ENCODE results near the gene BCAS4.

DNA sequence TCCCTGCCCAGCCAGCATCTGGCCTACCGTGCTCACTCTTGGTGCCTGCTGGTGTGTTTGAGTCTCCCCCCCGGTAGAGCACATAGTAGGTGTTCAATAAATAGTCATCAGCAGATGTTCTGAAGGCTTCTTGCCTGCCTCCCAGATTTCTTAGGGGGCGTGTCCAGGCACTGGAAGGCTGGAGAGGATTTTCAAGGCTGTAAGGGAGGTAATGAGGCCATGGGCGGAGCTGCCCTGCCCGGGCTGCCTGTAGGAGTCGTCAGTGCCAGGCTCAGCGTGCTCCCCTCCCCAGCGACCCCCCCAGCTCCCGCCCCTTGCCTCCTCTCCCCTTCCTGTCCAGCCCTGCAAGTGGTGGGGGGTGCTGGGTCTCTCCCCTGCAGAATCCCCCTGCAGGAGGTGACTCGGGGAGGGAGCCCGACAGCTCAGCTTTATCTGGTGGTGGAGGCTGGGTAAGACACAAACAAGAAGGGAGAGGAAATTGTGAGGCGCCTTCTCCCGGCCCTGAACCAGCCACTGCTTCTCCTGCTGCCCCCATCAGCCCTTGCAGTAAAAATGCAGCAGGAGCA lies 55.9 kb downstream of the BCAS4 start:
- no peak for TF ChIP-seq CTCF (IDR thresholded peaks at IDR 0.05)
- no peak for TF ChIP-seq POLR2A (IDR thresholded peaks at IDR 0.05)
- TF ChIP-seq POLR2AphosphoS5 (IDR thresholded peaks at IDR 0.05): no peak

Data from prostate gland (tissue), 2 donors.